GM12873 (cell line): Measurements from ENCODE around the gene PPIP5K2.

Source experiments
- CTCF ChIP-seq: IDR thresholded peaks from 2 replicates; pipeline ENCODE4 v1.5.1; 2012; ENCODE audit warnings: low read depth, mild to moderate bottlenecking, moderate library complexity, low read length, control low read depth; ENCODE audit not compliant: insufficient read depth; ENCODE audit errors: missing control alignments

The PPIP5K2 gene

GRCh38 chr5:103093727-103094126, 26.4 kb upstream of the PPIP5K2 start:
- TF ChIP-seq CTCF = no peak

- no peak for TF ChIP-seq CTCF
Observed at GRCh38 chr5:103094737-103095136, 25.4 kb upstream of the PPIP5K2 start.

- TF ChIP-seq CTCF = no peak
Observed at GRCh38 chr5:103098993-103099392, 21.1 kb upstream of the PPIP5K2 start.

- no peak for TF ChIP-seq CTCF
Observed at GRCh38 chr5:103101079-103101750, 18.9 kb upstream of the PPIP5K2 start.

GRCh38 chr5:103102234-103102633, 17.9 kb upstream of the PPIP5K2 start:
- no peak for TF ChIP-seq CTCF

GRCh38 chr5:103108086-103108485, 12.0 kb upstream of the PPIP5K2 start:
- no peak for TF ChIP-seq CTCF

- TF ChIP-seq CTCF = no peak
Observed at GRCh38 chr5:103109277-103109676, 10.8 kb upstream of the PPIP5K2 start.

GRCh38 chr5:103110403-103110802, 9.7 kb upstream of the PPIP5K2 start:
- TF ChIP-seq CTCF = no peak
